Lower lobe of right lung (tissue), 2 donors: ENCODE data around the gene DCANP1. TPM values are rescaled to one million over a fixed set of nuclear protein-coding genes. Genes with fewer than 3 reads are reported as not detected.
"Not testable (repeated sequence)": the region's sequence is repeated elsewhere in the genome, so short reads cannot be mapped to it uniquely, and the experiment has no call there.

ENCODE experiments used
- ATAC-seq, 2 donors: fragments of 200-7000 bp; cut with Tn5 transposase; one replicate each; pipeline ENCODE4 v1.9.1; 2020 to 2022; ENCODE audit warnings: mild to moderate bottlenecking in 2 of 2, moderate library complexity in 2 of 2
- DNase-seq: peaks from one replicate; pipeline ENCODE4 v3.0.0-alpha.2; 2020
- H3K27ac ChIP-seq: fragments of 200-600 bp; one replicate; pipeline ENCODE4 v1.8.0; 2022
- H3K27me3 ChIP-seq: fragments of 200-600 bp; one replicate; pipeline ENCODE4 v1.8.0; 2022; ENCODE audit warnings: low read depth
- H3K36me3 ChIP-seq: fragments of 200-600 bp; one replicate; pipeline ENCODE4 v1.8.0; 2022; ENCODE audit warnings: mild to moderate bottlenecking
- H3K4me1 ChIP-seq: fragments of 200-600 bp; one replicate; pipeline ENCODE4 v1.8.0; 2022
- H3K4me3 ChIP-seq: fragments of 200-600 bp; one replicate; pipeline ENCODE4 v1.8.0; 2022; ENCODE audit warnings: mild to moderate bottlenecking
- H3K9me3 ChIP-seq: fragments of 200-600 bp; one replicate; pipeline ENCODE4 v1.8.0; 2022
- CTCF ChIP-seq: fragments of 200-600 bp; IDR thresholded peaks from one replicate; pipeline ENCODE4 v1.8.0; 2022; ENCODE audit warnings: antibody characterized with exemption, mild to moderate bottlenecking
- intact Hi-C: fragments of 100-400 bp; cut with DNase I; formaldehyde crosslinking; loops from one replicate; pipeline ENCODE4 v1.11.0; 2022
- long read RNA-seq: library from polyadenylated mRNA; unstranded; transcript quantifications from one replicate; pipeline ENCODE4 v2.0.0, GENCODE V29; 2021
- total RNA-seq: library from RNA; stranded (reverse); fragmentation: NEBNext Ultra II Directional; extraction: Animal tissue kit (Norgen Biotek cat#: 25700); gene quantifications from one replicate; pipeline ENCODE4 v1.2.1, GENCODE V29; 2021
- donor health status: DM: no; HTN: yes; CAD: no; lungs with severe emphysema.

The DCANP1 gene
- not detected for total RNA-seq
- long read RNA-seq = 0 reads

- TF ChIP-seq CTCF = no peak
- H3K4me1 ChIP-seq = peaks cover 17% of the 10 kb centered on the region
- no peak within 1 kb of the TSS for H3K27ac ChIP-seq
- DNase-seq (no peak), ATAC-seq (peak; percentile 88 to 94)
- no peak within 1 kb of the TSS for H3K4me3 ChIP-seq
- H3K9me3 ChIP-seq = no peaks in the 10 kb centered on the region
- intact Hi-C loops = no loop called here
- H3K27me3 ChIP-seq = peaks cover 4% of the 10 kb centered on the region
- no peaks in the 10 kb centered on the region for H3K36me3 ChIP-seq
Measured at GRCh38 chr5:135447298-135447929, at the start of gene DCANP1. DCANP1 (minus strand) TSS chr5:135447348; CDS start chr5:135447108, 240 bp downstream.

- H3K4me3 ChIP-seq, DNase-seq, ATAC-seq, H3K27ac ChIP-seq, H3K36me3 ChIP-seq, intact Hi-C loops, H3K9me3 ChIP-seq: not testable (repeated sequence)
- Histone ChIP-seq H3K4me1 (peaks cover 31% of the 10 kb centered on the region), H3K27me3 (peaks cover 31% of the 10 kb centered on the region)
Measured at GRCh38 chr5:135495531-135495930, 48.4 kb upstream of the DCANP1 start.

- no peak overlapping the region for H3K4me3 ChIP-seq
- intact Hi-C loops = no loop called here
- ATAC-seq (no peak), DNase-seq (no peak)
- TF ChIP-seq CTCF = no peak
- no peaks in the 10 kb centered on the region for H3K36me3 ChIP-seq
- H3K9me3 ChIP-seq = no peaks in the 10 kb centered on the region
- no peak overlapping the region for H3K27ac ChIP-seq
- H3K27me3 ChIP-seq = peaks cover 44% of the 10 kb centered on the region
- H3K4me1 ChIP-seq = peaks cover 42% of the 10 kb centered on the region
Measured at GRCh38 chr5:135494196-135494595, 47.0 kb upstream of the DCANP1 start.

GRCh38 chr5:135493406-135494180, 46.4 kb upstream of the DCANP1 start:
- no peak overlapping the region for H3K27ac ChIP-seq
- DNase-seq = no peak
- peaks cover 48% of the 10 kb centered on the region for H3K4me1 ChIP-seq

GRCh38 chr5:135492319-135492626, 45.1 kb upstream of the DCANP1 start:
- no peaks in the 10 kb centered on the region for H3K9me3 ChIP-seq
- peaks cover 57% of the 10 kb centered on the region for H3K27me3 ChIP-seq
- no peak for TF ChIP-seq CTCF
- no peaks in the 10 kb centered on the region for H3K36me3 ChIP-seq
- DNase-seq (no peak), ATAC-seq (peak; percentile 59 to 61)
- intact Hi-C loops = no loop called here
- H3K4me3 ChIP-seq = no peak overlapping the region
- H3K4me1 ChIP-seq = peaks cover 50% of the 10 kb centered on the region
- H3K27ac ChIP-seq = no peak overlapping the region

More at GRCh38 chr5:135493406-135494180, 46.4 kb upstream of the DCANP1 start:
- H3K9me3 ChIP-seq = no peaks in the 10 kb centered on the region
- H3K27me3 ChIP-seq = peaks cover 44% of the 10 kb centered on the region
- H3K4me3 ChIP-seq = no peak overlapping the region
- no peaks in the 10 kb centered on the region for H3K36me3 ChIP-seq
- intact Hi-C loops = no loop called here
- TF ChIP-seq CTCF = no peak
- ATAC-seq = no peak
